GM10266 (cell line): ENCODE results near the gene FLNA.
A peak's percentile ranks its signal among the peaks of the same experiment; 100 is the strongest.
"Not testable (repeated sequence)": the region's sequence is repeated elsewhere in the genome, so short reads cannot be mapped to it uniquely, and the experiment has no call there.

Experiments used
- DNase-seq: peaks from one replicate; pipeline ENCODE4 v3.0.0; 2012; ENCODE audit errors: extremely low spot score
- CTCF ChIP-seq: IDR thresholded peaks from 2 replicates; pipeline ENCODE4 v1.5.1; 2012; ENCODE audit warnings: mild to moderate bottlenecking, low read depth; ENCODE audit not compliant: control insufficient read depth, insufficient read depth; ENCODE audit errors: missing control alignments

Gene FLNA

DNA sequence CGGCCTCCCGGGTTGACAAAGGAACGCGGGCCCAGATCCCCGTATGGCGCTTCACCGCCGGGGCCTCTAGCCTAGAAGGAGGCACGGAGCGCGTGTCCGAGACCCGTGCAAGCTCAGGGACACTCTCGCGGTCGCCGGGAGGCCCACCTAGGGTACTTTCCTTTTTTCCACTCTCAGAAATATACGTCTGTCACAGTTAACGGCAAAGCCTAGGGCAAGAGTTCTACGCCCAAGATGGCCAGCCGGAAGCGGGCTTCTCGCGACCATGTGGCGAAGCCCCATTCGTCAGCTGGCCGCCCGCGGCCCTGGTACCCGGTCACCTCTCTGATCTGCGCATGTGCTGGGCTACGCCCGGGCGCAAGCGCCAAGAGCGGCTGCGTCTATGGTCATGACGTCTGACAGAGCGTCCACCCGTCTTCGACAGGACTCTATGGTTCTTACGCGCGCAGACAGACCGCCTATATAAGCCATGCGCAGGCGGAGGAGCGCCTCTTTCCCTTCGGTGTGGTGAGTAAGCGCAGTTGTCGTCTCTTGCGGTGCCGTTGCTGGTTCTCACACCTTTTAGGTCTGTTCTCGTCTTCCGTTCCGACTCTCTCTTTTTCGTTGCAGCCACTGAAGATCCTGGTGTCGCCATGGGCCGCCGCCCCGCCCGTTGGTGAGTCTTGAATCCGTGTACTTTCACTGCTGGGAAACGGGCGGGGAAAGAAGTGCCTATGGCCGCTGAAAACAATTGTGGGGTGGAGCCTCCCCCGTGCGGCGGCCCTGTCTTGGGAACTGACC, 23.6 kb upstream of the FLNA start, which contains the start of gene RPL10:
RPL10 (plus strand) TSS at position 490 of the 780 bp plus-strand sequence; CDS start at position 633, 143 bp downstream.
- peak; percentile 93 for DNase-seq
- no peak for TF ChIP-seq CTCF

GRCh38 chrX:154396973-154397887, 22.8 kb upstream of the FLNA start:
- DNase-seq = peak; percentile 47
- TF ChIP-seq CTCF = no peak

- DNase-seq = not testable (repeated sequence)
Measured at GRCh38 chrX:154396363-154396762, 21.9 kb upstream of the FLNA start.

DNA sequence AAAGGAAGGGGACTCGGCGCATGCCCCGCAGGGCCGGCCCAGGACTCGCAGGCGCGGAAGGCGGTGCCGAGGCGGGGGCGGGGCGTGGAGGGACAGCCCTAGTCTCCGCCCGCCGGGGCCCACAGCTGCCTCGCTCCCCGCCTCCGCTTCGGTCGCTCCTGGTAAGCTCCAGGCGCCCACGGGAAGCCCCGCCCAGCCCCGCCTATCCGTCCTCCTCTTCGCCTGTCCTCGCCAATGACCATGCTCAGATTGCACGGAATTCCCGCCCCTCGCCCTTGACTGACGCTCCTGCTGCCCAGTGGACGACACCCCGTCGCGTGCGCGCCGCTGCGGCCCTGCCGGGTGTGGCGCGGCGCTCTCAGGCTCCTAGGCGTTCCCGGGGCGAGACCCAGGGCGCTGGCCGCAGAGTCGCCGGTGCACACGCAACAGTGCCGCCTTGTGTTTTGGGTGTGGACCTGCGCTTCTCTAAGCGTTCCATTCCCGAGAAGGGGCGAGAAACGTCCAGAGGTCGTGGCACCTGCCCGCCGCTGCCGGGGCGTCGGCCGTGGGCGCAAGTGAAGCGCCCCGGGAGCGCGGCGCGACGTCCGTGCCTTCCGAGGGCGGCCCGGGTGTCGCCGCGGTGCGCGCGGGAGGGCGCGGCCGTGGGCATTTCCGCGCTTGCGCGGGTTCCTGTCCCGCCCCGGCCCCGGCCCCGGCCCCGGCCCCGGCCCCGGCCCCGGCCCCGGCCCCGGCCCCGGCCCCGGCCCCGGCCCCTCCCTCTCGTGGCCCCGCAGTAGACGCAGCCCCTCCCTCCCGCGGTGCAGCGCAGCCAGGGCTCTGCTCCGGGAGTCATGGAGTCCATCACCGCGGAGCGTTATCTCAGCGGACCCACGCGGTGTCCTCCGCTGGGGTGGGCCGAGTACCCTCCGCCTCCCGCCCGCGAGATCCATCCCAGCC, 15.6 kb upstream of the FLNA start:
- not testable (repeated sequence) for DNase-seq

GRCh38 chrX:154388649-154389048, 14.2 kb upstream of the FLNA start:
- DNase-seq = not testable (repeated sequence)

DNA sequence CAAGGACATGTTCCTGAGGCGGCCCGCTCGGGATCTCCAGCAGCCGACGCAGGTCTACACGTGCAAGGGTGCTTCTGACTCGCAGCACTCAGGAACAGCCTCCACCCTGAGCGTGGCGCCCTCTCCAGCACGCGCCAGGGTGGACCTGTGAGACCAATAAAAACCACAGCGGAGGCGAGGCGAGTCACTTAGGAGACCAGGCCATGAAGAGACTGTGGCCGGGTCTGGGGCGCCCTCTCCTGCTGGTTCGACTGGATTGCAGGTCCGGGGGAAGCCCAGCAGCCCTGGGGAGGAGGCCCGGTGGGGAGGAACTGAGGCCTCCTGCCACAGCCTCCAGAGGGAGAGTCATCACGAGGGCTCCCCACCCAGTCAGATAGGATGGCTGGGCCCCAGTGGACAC, 13.7 kb upstream of the FLNA start:
- DNase-seq = not testable (repeated sequence)

DNA sequence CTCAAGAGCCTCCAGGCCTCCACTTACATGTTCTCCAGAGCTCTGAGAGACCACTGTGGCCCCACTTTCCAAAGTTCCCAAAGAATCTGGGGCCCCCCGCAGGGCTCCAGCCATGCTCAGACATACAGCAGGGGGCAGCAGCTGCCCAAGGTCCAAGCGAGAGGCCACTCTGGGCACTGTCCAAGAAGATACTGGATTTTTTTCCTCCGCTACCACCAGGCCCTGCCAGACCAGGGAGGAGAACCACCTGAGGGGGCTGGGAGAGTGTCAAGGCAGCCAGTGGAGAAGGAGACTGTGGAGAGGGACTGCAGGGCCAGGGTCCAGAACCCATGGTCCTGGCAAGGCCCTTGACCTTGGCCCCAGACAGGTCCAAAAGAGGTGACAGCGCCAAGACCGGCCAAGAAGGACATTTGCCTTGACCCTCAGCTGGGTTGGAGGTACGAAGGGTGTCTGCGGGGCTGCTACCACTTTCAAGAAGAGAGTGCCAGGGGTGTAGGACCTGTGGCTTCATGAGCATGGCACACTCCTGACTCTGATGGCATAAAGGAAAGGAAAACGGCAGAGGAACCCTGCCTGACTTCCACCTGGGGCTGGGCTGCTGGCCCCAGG, 10.0 kb upstream of the FLNA start:
- TF ChIP-seq CTCF = peak; percentile 26
- no peak for DNase-seq

DNA sequence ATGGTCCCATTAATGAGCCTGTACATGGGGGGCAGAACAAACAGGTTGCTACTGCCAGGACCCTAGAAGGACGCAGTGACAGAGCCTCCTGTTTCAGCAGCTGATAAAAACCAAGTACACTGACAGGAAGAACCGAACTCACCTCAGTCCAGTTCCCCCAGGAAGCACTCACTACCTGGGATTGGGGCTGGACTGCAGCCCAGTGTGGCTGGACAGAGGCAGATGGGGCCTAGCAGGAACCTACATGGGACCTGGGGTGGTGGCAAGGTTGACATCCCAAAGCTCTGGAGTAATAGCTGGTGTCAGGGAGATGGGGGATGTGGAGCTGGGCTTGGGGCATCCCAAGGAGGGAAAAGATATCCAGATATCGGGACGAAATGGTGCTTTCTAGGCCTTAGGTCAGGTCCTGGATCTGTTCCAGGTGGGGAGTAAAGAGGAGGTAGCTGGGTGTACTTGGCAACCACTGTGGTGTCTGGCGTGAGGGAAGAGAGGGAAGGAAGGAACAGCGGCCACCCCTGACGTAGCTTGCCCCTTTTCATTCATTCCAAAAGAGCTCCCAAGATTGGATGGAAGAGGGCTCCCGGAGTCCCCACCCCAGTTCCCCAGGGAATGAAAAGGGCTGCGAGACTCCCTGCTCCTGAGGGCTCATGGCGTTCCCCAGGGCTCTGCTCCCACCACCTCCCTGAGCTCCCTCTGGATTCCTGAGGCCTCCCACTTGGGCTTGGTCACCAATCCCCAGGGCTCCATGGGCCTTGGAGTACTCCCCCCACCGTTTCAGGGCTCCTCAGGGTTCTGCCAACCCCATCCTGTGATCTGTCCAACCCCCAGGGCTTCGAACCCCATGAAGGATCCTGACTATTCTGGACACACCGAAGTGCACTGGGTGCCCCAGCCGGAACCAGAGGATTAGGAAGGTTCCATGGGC, 9.2 kb upstream of the FLNA start:
- TF ChIP-seq CTCF = no peak
- no peak for DNase-seq
